ENCODE measurements around the gene C3orf20. TPM values are rescaled to one million over a fixed set of nuclear protein-coding genes. Genes with fewer than 3 reads are reported as not detected.

C3orf20 gene
- total RNA-seq, 4 donors from 2014 or later: 0.11 TPM; not detected in 3

GRCh38 chr3:14630404-14631100, 44.4 kb upstream of the C3orf20 start:
- intact Hi-C loops (cut with DNase I): no loop called here
- Histone ChIP-seq H3K36me3 (no peaks in the 10 kb centered on the region), H3K9me3 (peaks cover 0 to 4% (median 0%) of the 10 kb centered on the region in 4 donors), H3K4me3 (no peak overlapping the region), H3K4me1 (no peaks in the 10 kb centered on the region), H3K27ac (replicated peaks in 1 of 4) (no peak overlapping the region), H3K27me3 (peaks cover 0 to 34% (median 4%) of the 10 kb centered on the region in 4 donors)
- no peak for DNase-seq (ENCODE audit: extremely low spot score)
- TF ChIP-seq POLR2A (IDR thresholded peaks at IDR 0.05; ENCODE audit: low read depth) (no peak), EP300 (IDR thresholded peaks at IDR 0.05) (no peak), POLR2AphosphoS5 (IDR thresholded peaks at IDR 0.05) (no peak)
- TF ChIP-seq, protein P1, sequence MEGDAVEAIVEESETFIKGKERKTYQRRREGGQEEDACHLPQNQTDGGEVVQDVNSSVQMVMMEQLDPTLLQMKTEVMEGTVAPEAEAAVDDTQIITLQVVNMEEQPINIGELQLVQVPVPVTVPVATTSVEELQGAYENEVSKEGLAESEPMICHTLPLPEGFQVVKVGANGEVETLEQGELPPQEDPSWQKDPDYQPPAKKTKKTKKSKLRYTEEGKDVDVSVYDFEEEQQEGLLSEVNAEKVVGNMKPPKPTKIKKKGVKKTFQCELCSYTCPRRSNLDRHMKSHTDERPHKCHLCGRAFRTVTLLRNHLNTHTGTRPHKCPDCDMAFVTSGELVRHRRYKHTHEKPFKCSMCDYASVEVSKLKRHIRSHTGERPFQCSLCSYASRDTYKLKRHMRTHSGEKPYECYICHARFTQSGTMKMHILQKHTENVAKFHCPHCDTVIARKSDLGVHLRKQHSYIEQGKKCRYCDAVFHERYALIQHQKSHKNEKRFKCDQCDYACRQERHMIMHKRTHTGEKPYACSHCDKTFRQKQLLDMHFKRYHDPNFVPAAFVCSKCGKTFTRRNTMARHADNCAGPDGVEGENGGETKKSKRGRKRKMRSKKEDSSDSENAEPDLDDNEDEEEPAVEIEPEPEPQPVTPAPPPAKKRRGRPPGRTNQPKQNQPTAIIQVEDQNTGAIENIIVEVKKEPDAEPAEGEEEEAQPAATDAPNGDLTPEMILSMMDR (IDR thresholded peaks at IDR 0.05): no peak
- WGBS: 74% methylated on average over 9 of the region's 9 CpGs

DNA sequence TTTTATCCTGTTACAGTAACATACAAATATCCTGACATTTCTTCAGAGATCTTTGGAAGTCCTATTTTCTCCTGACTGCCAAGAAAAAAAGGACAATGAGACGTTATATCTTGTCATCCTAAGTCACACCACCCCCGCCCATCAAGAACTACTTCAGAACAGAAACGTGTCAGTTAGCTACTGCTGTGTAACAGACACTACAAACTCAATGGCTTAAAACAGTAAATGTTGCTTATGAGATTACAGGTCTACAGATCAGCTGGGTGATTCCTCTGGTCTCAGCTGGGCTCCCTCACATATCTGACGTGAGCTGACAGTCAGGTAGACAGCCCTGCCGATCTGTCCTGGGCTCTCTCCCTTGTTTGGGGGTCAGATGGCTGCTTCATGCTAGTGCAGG, 43.8 kb upstream of the C3orf20 start:
- no peaks in the 10 kb centered on the region for H3K36me3 ChIP-seq
- H3K27ac ChIP-seq (replicated peaks in 1 of 4): no peak overlapping the region
- no peak overlapping the region for H3K4me3 ChIP-seq
- no peak for DNase-seq (ENCODE audit: extremely low spot score)
- intact Hi-C loops (cut with DNase I): no loop called here
- peaks cover 0 to 4% (median 0%) of the 10 kb centered on the region in 4 donors for H3K9me3 ChIP-seq
- 81% methylated on average over 5 of the region's 5 CpGs for WGBS
- H3K27me3 ChIP-seq: peaks cover 0 to 39% (median 4%) of the 10 kb centered on the region in 4 donors
- H3K4me1 ChIP-seq: no peaks in the 10 kb centered on the region
- TF ChIP-seq, protein P1 (IDR thresholded peaks at IDR 0.05): no peak
- TF ChIP-seq POLR2AphosphoS5 (IDR thresholded peaks at IDR 0.05) (no peak), POLR2A (IDR thresholded peaks at IDR 0.05; ENCODE audit: low read depth) (no peak), EP300 (IDR thresholded peaks at IDR 0.05) (no peak)

- peaks cover 0 to 4% (median 0%) of the 10 kb centered on the region in 4 donors for H3K9me3 ChIP-seq
- H3K27ac ChIP-seq (replicated peaks in 1 of 4): no peak overlapping the region
- TF ChIP-seq, protein P1 (IDR thresholded peaks at IDR 0.05): no peak
- TF ChIP-seq POLR2AphosphoS5 (IDR thresholded peaks at IDR 0.05): no peak
- TF ChIP-seq EP300 (IDR thresholded peaks at IDR 0.05): no peak
- TF ChIP-seq POLR2A (IDR thresholded peaks at IDR 0.05; ENCODE audit: low read depth): no peak
- H3K27me3 ChIP-seq: peaks cover 0 to 47% (median 6%) of the 10 kb centered on the region in 4 donors
- no peaks in the 10 kb centered on the region for H3K4me1 ChIP-seq
- no peaks in the 10 kb centered on the region for H3K36me3 ChIP-seq
- intact Hi-C loops (cut with DNase I): no loop called here
- WGBS: 83% methylated on average over 8 of the region's 8 CpGs
- DNase-seq (ENCODE audit: extremely low spot score): no peak
- no peak overlapping the region for H3K4me3 ChIP-seq
Observed at GRCh38 chr3:14631687-14632441, 43.1 kb upstream of the C3orf20 start.

GRCh38 chr3:14632442-14632930, 42.5 kb upstream of the C3orf20 start:
- 46% methylated on average over 4 of the region's 4 CpGs for WGBS
- H3K27ac ChIP-seq (replicated peaks in 1 of 4): no peak overlapping the region
- H3K9me3 ChIP-seq: peaks cover 0 to 4% (median 0%) of the 10 kb centered on the region in 4 donors
- no peaks in the 10 kb centered on the region for H3K4me1 ChIP-seq
- no peak for TF ChIP-seq POLR2AphosphoS5 (IDR thresholded peaks at IDR 0.05)
- TF ChIP-seq, protein P1 (IDR thresholded peaks at IDR 0.05): no peak
- no peak for TF ChIP-seq POLR2A (IDR thresholded peaks at IDR 0.05; ENCODE audit: low read depth)
- TF ChIP-seq EP300 (IDR thresholded peaks at IDR 0.05): no peak
- H3K36me3 ChIP-seq: no peaks in the 10 kb centered on the region
- H3K27me3 ChIP-seq: peaks cover 0 to 48% (median 6%) of the 10 kb centered on the region in 4 donors
- no peak overlapping the region for H3K4me3 ChIP-seq
- intact Hi-C loops (cut with DNase I): no loop called here
- DNase-seq (ENCODE audit: extremely low spot score): no peak
